Stomach (tissue), 19 donors: ENCODE measurements around the gene APCDD1L. TPM values are rescaled to one million over a fixed set of nuclear protein-coding genes. Genes with fewer than 3 reads are reported as not detected.

Source experiments
- DNase-seq, 2 donors: peaks; one replicate each; pipeline versions ENCODE4 v3.0.0 to v3.0.0-alpha.2; 2013 to 2019
- H3K27ac ChIP-seq, 5 donors: fragments of 200-600 bp in 4 of 5; sonication (generic) in 4 of 5; one replicate each; pipeline ENCODE4 v1.5.1; 2013 to 2019; ENCODE audit warnings: mild to moderate bottlenecking in 1 of 5, moderate library complexity in 1 of 5
- H3K27me3 ChIP-seq, 3 donors: fragments of 200-600 bp; sonication (generic); one replicate each; pipeline ENCODE4 v1.5.1; 2017 to 2019; ENCODE audit warnings: mixed run types in 1 of 3
- H3K36me3 ChIP-seq, 4 donors: fragments of 200-600 bp; sonication (generic); 1 replicate in 3 of 4; 2 replicates in 1 of 4; pipeline ENCODE4 v1.5.1; 2016 to 2019
- H3K4me1 ChIP-seq, 4 donors: fragments of 200-600 bp; sonication (generic); one replicate each; pipeline ENCODE4 v1.5.1; 2016 to 2019
- H3K4me3 ChIP-seq, 4 donors: fragments of 200-600 bp; sonication (generic) in 3 of 4; one replicate each; pipeline ENCODE4 v1.5.1; 2016 to 2019; ENCODE audit warnings: mild to moderate bottlenecking in 1 of 4
- H3K9me3 ChIP-seq, 4 donors: fragments of 200-600 bp; sonication (generic); one replicate each; pipeline ENCODE4 v1.5.1; 2016 to 2019
- EP300 ChIP-seq: sonication (generic); formaldehyde crosslinking; IDR thresholded peaks from one replicate; pipeline ENCODE4 v1.6.1; 2017; ENCODE audit warnings: antibody characterized with exemption
- POLR2A ChIP-seq, 4 donors: fragments of 450-650 bp; IDR thresholded peaks; one replicate each; pipeline ENCODE4 v1.6.1; 2016; ENCODE audit warnings: antibody characterized with exemption in 4 of 4, control low read depth in 2 of 4, mild to moderate bottlenecking in 1 of 4, moderate library complexity in 1 of 4
- POLR2AphosphoS5 ChIP-seq, 3 donors: sonication (generic); formaldehyde crosslinking; IDR thresholded peaks; one replicate each; pipeline ENCODE4 v1.6.1; 2016; ENCODE audit warnings: antibody characterized with exemption in 3 of 3
- WGBS, 5 donors: extraction: QIAGEN DNeasy Blood & Tissue Kit in 3 of 5; methylation state at CpG; one replicate each; pipeline versions ENCODE4 v1.1.5 to v1.1.7; 2013 to 2018; 5-methylcytosine and 5-hydroxymethylcytosine counted together
- intact Hi-C: fragments of 100-400 bp; cut with DNase I; formaldehyde crosslinking; loops from one replicate; pipeline ENCODE4 v1.15.1; 2023; ENCODE audit warnings: low total_unique reads
- long read RNA-seq, 10 donors: transcript quantifications; one replicate each; lab custom pipeline, GENCODE V29; 2026
- polyA plus RNA-seq, 3 donors: library from polyadenylated mRNA; stranded (reverse); fragments of 200-250 nt; gene quantifications; one replicate each; pipeline ENCODE4 v1.2.3, GENCODE V29; 2013
- total RNA-seq, 5 donors: library from RNA; depleted of rRNA; stranded (reverse); fragments of >200 nt; gene quantifications; one replicate each; pipeline versions ENCODE4 v1.1.0 to v1.2.3, GENCODE V29; 2014 to 2016
- TF ChIP-seq, protein P1 (sequence below), 7 experiments: fragments of 450-650 bp in 4 of 7; fragments of 200-600 bp in 3 of 7; sonication (generic) in 3 of 7; IDR thresholded peaks; one replicate each; pipeline ENCODE4 v1.5.1; 2016 to 2019; ENCODE audit warnings: antibody characterized with exemption in 7 of 7, control low read depth in 2 of 7, mild to moderate bottlenecking in 1 of 7
- donor health status: healthy with polysubstance abuse.
- donor health status: Bipolar disorder and iron deficiency.
- donor health status: healthy.

Gene APCDD1L
- total RNA-seq (1 to 10 TPM in 2 of 5 donors, not detected in 3; 1.4 to 2.0 TPM), polyA plus RNA-seq (under 1 TPM in 2 of 3 donors, not detected in 1; 0.12 to 0.25 TPM)
- long read RNA-seq, donor 1, partial matches to known transcripts = 0 of 1 reads
- long read RNA-seq, donor 1, other reads (novel, unspliced or antisense) = 0 of 1 reads
- long read RNA-seq, donor 2 = 0 reads
- long read RNA-seq, donor 3 = 0 reads
- long read RNA-seq, donor 4 = 0 reads
- long read RNA-seq, donor 5, partial matches to known transcripts = 0 of 3 reads
- long read RNA-seq, donor 5, other reads (novel, unspliced or antisense) = 0 of 3 reads
- long read RNA-seq, donor 6 = 0 reads
- long read RNA-seq, donor 7, partial matches to known transcripts = 0 of 1 reads
- long read RNA-seq, donor 7, other reads (novel, unspliced or antisense) = 0 of 1 reads
- long read RNA-seq, donor 8 = 0 reads
- long read RNA-seq, donor 9, partial matches to known transcripts = 0 of 1 reads
- long read RNA-seq, donor 9, other reads (novel, unspliced or antisense) = 0 of 1 reads
- long read RNA-seq, donor 10 = 0 reads

DNA sequence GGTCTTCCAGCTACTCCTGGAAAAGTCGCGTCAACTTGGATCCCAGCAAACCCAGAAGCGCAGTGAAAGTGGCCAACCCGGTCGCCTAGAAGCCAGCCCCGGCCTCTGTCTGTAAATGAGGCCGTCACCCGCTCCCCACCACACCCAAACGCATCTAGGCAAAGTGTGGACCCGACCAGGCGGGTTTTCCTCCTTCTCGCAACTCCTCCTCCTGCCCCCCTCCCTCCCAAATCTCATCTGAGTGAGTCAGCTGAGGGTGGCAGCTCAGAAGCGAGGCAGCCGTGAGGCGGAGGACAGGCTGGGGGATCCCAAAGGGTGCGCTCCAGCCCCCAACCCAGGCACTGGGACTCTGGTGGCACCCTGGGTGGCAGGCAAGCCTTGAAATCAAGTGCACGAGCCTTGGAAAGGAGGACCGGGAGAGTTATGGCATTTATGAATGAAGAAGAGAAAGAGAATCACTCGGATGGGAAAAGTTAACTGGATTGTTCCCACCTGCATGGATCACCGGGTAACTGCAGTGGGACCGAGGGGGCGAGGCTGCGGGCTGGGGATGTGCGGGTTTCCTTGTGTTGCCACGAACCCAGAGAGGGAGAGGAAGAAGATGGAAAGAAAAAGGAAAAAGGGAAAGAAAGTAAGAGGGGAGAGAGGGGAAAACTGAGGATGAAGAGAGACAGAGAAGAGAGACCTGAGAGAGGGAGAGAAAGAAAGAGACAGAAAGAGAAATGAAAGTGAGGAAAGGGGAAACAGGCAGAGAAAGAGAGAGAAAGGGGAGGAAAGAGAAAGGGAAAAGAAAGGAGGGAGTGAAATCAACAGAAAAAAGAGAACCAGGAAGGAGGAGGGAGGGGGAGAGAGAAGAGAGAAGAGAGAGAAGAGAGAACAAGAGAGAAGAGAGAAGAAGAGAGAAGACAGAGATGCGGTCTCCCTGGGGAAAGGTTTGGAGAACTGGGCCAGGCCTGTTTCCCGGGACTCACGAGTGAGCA, at the start of gene APCDD1L:
APCDD1L (minus strand) TSS at position 167 of the 980 bp plus-strand sequence. CDS start 692 bp downstream, outside the sequence.
- H3K9me3 ChIP-seq = no peaks in the 10 kb centered on the region
- H3K27me3 ChIP-seq = peaks cover 15 to 71% (median 31%) of the 10 kb centered on the region in 3 donors
- WGBS, 5 donors = 18 to 24% (median 19%) methylated on average over 20 to 28 of the region's 28 CpGs
- DNase-seq = no peak
- H3K4me3 ChIP-seq = peak within 1 kb of the TSS; percentile 8 to 37 (median 28)
- intact Hi-C loops = no loop called here
- peaks cover 0 to 18% (median 6%) of the 10 kb centered on the region in 4 donors for H3K4me1 ChIP-seq
- no peak within 1 kb of the TSS for H3K27ac ChIP-seq
- H3K36me3 ChIP-seq = no peaks in the 10 kb centered on the region
- TF ChIP-seq POLR2A (IDR thresholded peaks at IDR 0.05) (no peak), EP300 (no peak), POLR2AphosphoS5 (IDR thresholded peaks at IDR 0.05) (no peak)
- TF ChIP-seq, protein P1, sequence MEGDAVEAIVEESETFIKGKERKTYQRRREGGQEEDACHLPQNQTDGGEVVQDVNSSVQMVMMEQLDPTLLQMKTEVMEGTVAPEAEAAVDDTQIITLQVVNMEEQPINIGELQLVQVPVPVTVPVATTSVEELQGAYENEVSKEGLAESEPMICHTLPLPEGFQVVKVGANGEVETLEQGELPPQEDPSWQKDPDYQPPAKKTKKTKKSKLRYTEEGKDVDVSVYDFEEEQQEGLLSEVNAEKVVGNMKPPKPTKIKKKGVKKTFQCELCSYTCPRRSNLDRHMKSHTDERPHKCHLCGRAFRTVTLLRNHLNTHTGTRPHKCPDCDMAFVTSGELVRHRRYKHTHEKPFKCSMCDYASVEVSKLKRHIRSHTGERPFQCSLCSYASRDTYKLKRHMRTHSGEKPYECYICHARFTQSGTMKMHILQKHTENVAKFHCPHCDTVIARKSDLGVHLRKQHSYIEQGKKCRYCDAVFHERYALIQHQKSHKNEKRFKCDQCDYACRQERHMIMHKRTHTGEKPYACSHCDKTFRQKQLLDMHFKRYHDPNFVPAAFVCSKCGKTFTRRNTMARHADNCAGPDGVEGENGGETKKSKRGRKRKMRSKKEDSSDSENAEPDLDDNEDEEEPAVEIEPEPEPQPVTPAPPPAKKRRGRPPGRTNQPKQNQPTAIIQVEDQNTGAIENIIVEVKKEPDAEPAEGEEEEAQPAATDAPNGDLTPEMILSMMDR (IDR thresholded peaks at IDR 0.05) = no peak

DNA sequence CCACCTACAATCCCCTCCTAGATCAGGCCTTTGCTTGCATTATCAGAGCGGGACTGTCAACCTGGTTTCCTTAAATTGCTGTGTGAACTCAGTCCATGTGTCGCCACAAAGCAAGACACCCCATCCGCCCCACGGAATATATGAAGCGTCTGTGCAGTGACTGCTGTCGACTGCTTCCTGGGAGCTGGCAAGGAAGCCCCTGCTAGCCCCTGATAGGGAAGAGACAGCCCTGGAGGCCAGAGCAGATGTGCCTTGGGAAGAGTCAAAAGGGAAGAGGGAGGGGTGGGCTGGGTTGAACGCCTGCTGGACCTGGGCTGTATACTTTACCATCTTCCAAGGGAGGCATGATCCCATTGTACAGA, 44.1 kb upstream of the APCDD1L start:
- peaks cover 0 to 7% (median 0%) of the 10 kb centered on the region in 4 donors for H3K9me3 ChIP-seq
- intact Hi-C loops = no loop called here
- 89 to 96% (median 90%) methylated on average over 7 of the region's 7 CpGs for WGBS, 5 donors
- no peaks in the 10 kb centered on the region for H3K4me1 ChIP-seq
- peaks cover 0 to 3% (median 0%) of the 10 kb centered on the region in 3 donors for H3K27me3 ChIP-seq
- no peak overlapping the region for H3K27ac ChIP-seq
- TF ChIP-seq POLR2A (IDR thresholded peaks at IDR 0.05) = no peak
- no peak for TF ChIP-seq POLR2AphosphoS5 (IDR thresholded peaks at IDR 0.05)
- TF ChIP-seq, protein P1 (IDR thresholded peaks at IDR 0.05) = no peak
- TF ChIP-seq EP300 = no peak
- H3K36me3 ChIP-seq = no peaks in the 10 kb centered on the region
- DNase-seq = no peak
- no peak overlapping the region for H3K4me3 ChIP-seq

DNA sequence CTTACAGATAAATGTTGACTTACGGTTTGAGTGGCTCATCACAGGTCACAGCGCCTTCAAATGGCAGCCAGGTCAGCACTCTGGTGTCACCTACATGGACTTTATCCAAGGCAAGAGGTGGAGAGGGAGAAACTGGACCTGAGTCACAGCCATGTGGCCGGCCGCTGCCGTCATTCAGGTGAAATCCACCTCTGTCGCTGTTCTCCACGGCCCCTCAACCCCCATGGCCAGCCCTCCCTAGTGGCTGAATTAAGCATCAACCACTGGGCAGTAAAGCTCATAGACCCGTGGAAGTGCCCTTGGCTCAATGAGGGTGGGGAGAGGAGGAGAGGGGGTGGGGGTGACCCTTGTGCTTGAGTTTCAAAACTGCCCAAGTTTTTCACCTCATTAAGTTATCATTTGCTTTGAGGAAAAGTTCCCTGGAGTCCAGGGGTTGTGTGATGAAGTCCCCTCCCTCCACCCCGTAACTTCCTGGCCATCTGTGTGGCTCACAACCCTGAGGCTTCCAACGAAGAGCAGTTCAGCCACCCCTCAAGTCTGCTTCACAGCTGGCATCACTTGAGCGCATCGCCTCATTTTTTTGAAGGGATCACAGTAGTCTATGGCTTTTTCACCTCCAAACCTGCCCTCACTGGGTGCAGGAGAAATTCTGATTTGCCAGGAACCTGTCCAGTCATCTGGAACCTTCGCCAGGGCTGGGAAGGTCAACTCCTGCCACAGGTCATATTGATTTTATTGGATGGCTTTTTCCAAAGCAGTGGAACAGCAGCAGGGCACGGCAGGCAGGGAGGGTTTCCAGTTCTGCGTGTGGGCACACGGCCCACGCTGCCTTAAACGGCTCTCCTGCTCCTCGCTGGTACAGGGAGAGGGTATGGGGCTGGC, 43.5 kb upstream of the APCDD1L start:
- no peaks in the 10 kb centered on the region for H3K36me3 ChIP-seq
- H3K27me3 ChIP-seq = peaks cover 0 to 7% (median 0%) of the 10 kb centered on the region in 3 donors
- intact Hi-C loops = no loop called here
- H3K4me1 ChIP-seq = peaks cover 0 to 5% (median 0%) of the 10 kb centered on the region in 4 donors
- whole genome bisulfite sequencing, 5 donors = 68 to 82% (median 77%) methylated on average over 16 to 19 of the region's 19 CpGs
- TF ChIP-seq POLR2A (IDR thresholded peaks at IDR 0.05) (no peak), POLR2AphosphoS5 (IDR thresholded peaks at IDR 0.05) (no peak), EP300 (no peak)
- TF ChIP-seq, protein P1 (IDR thresholded peaks at IDR 0.05) = no peak
- no peak overlapping the region for H3K27ac ChIP-seq
- DNase-seq = no peak
- peaks cover 0 to under 1% (median 0%) of the 10 kb centered on the region in 4 donors for H3K9me3 ChIP-seq
- no peak overlapping the region for H3K4me3 ChIP-seq
